Left ventricle myocardium inferior (tissue), 1 donor: ENCODE results near the gene MEST. TPM values are rescaled to one million over a fixed set of nuclear protein-coding genes. Genes with fewer than 3 reads are reported as not detected.

Experiments
- DNase-seq: peaks from one replicate; pipeline ENCODE4 v3.0.0-alpha.2; 2020
- H3K27ac ChIP-seq: fragments of 200-600 bp; replicated peaks from 2 replicates; pipeline ENCODE4 v1.8.0; 2021
- H3K27me3 ChIP-seq: fragments of 200-600 bp; 2 replicates; pipeline ENCODE4 v1.8.0; 2021; ENCODE audit warnings: low read depth
- H3K36me3 ChIP-seq: fragments of 200-600 bp; 2 replicates; pipeline ENCODE4 v1.8.0; 2021
- H3K4me1 ChIP-seq: fragments of 200-600 bp; 2 replicates; pipeline ENCODE4 v1.8.0; 2021
- H3K4me3 ChIP-seq: fragments of 200-600 bp; 2 replicates; pipeline ENCODE4 v1.8.0; 2021; ENCODE audit warnings: mild to moderate bottlenecking, moderate library complexity
- H3K9me3 ChIP-seq: fragments of 200-600 bp; replicated peaks from 2 replicates; pipeline ENCODE4 v1.8.0; 2021
- intact Hi-C: fragments of 100-400 bp; cut with micrococcal nuclease; formaldehyde crosslinking; loops from one replicate; pipeline ENCODE4 v1.11.0; 2022
- total RNA-seq: library from RNA; stranded (reverse); fragmentation: NEBNext Ultra II Directional; extraction: Animal tissue kit (Norgen Biotek cat#: 25700); gene quantifications from one replicate; pipeline ENCODE4 v1.2.1, GENCODE V29; 2021
- TF ChIP-seq, protein P1 (sequence below): fragments of 200-600 bp; IDR thresholded peaks from 2 replicates; pipeline ENCODE4 v1.8.0; 2021; ENCODE audit warnings: antibody characterized with exemption, mild to moderate bottlenecking, borderline replicate concordance
- donor health status: DM: no; HTN: yes; CAD: no; lungs with severe emphysema.

The MEST gene
- total RNA-seq, 1 donor from 2014 or later = 4.9 TPM

DNA sequence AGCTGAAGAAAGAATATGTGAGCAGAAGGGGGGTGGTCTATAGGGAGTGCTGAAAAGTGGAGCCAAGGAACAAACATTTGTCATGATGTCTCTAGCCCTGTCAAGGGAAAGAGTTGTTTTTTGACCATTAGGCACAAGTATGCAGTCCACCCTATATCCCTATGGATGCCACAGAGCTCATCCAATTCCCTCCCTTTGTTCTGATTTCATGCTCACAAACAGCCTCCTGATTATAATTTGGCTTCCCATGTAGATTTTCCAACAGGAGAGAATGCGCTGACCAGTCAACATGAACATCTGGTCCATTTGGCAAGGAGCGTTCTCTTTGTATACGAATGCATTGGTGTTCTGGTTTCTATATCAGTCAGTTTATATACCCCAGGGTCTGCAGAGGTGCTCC lies 38.9 kb upstream of the MEST start:
- Histone ChIP-seq H3K4me3 (no peak overlapping the region), H3K4me1 (no peaks in the 10 kb centered on the region), H3K27ac (no peak overlapping the region), H3K36me3 (no peaks in the 10 kb centered on the region), H3K9me3 (peaks cover 10% of the 10 kb centered on the region), H3K27me3 (no peaks in the 10 kb centered on the region)
- intact Hi-C loops = no loop called here
- DNase-seq = no peak
- TF ChIP-seq, protein P1, sequence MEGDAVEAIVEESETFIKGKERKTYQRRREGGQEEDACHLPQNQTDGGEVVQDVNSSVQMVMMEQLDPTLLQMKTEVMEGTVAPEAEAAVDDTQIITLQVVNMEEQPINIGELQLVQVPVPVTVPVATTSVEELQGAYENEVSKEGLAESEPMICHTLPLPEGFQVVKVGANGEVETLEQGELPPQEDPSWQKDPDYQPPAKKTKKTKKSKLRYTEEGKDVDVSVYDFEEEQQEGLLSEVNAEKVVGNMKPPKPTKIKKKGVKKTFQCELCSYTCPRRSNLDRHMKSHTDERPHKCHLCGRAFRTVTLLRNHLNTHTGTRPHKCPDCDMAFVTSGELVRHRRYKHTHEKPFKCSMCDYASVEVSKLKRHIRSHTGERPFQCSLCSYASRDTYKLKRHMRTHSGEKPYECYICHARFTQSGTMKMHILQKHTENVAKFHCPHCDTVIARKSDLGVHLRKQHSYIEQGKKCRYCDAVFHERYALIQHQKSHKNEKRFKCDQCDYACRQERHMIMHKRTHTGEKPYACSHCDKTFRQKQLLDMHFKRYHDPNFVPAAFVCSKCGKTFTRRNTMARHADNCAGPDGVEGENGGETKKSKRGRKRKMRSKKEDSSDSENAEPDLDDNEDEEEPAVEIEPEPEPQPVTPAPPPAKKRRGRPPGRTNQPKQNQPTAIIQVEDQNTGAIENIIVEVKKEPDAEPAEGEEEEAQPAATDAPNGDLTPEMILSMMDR = no peak

GRCh38 chr7:130454959-130455358 lies 36.9 kb upstream of the MEST start:
- TF ChIP-seq, protein P1 = no peak
- H3K4me3 ChIP-seq = no peak overlapping the region
- peaks cover 13% of the 10 kb centered on the region for H3K9me3 ChIP-seq
- H3K4me1 ChIP-seq = no peaks in the 10 kb centered on the region
- intact Hi-C loops = no loop called here
- no peaks in the 10 kb centered on the region for H3K36me3 ChIP-seq
- H3K27ac ChIP-seq = no peak overlapping the region
- DNase-seq = no peak
- no peaks in the 10 kb centered on the region for H3K27me3 ChIP-seq

- H3K27me3 ChIP-seq = no peaks in the 10 kb centered on the region
- H3K9me3 ChIP-seq = peaks cover 20% of the 10 kb centered on the region
- H3K4me1 ChIP-seq = no peaks in the 10 kb centered on the region
- intact Hi-C loops = no loop called here
- TF ChIP-seq, protein P1 = no peak
- no peak for DNase-seq
- no peak overlapping the region for H3K27ac ChIP-seq
- H3K36me3 ChIP-seq = no peaks in the 10 kb centered on the region
- H3K4me3 ChIP-seq = no peak overlapping the region
Measured at GRCh38 chr7:130458257-130458656, 33.6 kb upstream of the MEST start.

DNA sequence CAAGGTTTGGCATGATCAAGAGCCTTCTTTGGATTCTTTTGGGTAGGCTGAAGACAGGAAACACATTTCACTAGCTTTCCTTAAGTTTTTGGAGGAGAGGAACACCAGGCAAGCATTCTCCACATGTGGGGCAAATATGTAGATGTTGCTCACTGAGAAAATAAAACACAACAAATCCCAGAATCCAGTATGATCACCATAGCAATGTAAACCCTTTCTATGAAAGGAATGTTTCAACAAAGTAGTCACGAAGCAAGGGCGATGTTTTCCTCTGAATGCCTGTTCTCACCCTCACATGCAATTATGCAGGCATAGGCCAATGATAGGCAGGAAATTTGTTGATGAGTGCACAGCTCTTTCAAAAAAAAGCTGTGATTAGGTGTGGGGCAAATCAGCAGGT lies 30.6 kb upstream of the MEST start:
- Histone ChIP-seq H3K9me3 (peaks cover 33% of the 10 kb centered on the region), H3K27me3 (no peaks in the 10 kb centered on the region), H3K4me3 (no peak overlapping the region), H3K27ac (no peak overlapping the region), H3K36me3 (no peaks in the 10 kb centered on the region), H3K4me1 (no peaks in the 10 kb centered on the region)
- intact Hi-C loops = no loop called here
- TF ChIP-seq, protein P1 = no peak
- no peak for DNase-seq

- intact Hi-C loops = no loop called here
- Histone ChIP-seq H3K9me3 (peaks cover 31% of the 10 kb centered on the region), H3K4me3 (no peak overlapping the region), H3K4me1 (no peaks in the 10 kb centered on the region), H3K27ac (no peak overlapping the region), H3K36me3 (no peaks in the 10 kb centered on the region), H3K27me3 (peaks cover 1% of the 10 kb centered on the region)
- no peak for DNase-seq
- TF ChIP-seq, protein P1 = no peak
Measured at GRCh38 chr7:130463553-130464434, 28.1 kb upstream of the MEST start.
